Renal pelvis (tissue), 4 donors: ENCODE measurements around the gene POLD2. TPM values are rescaled to one million over a fixed set of nuclear protein-coding genes. Genes with fewer than 3 reads are reported as not detected.

ENCODE experiments used
- DNase-seq: peaks from one replicate; pipeline ENCODE4 v3.0.0-alpha.2; 2013
- polyA plus RNA-seq, 3 donors: library from polyadenylated mRNA; unstranded; fragments of 120-200 nt; gene quantifications; one replicate each; pipeline ENCODE4 v1.2.1, GENCODE V29; 2013; ENCODE audit not compliant: insufficient read length in 3 of 3

Gene POLD2
- polyA plus RNA-seq, 3 donors = 117 to 138 (median 130) TPM

GRCh38 chr7:44104860-44105771 is 18.2 kb downstream of the POLD2 start:
- DNase-seq = no peak

GRCh38 chr7:44103923-44104859 is 19.2 kb downstream of the POLD2 start, which contains the start of gene AEBP1:
Gene AEBP1, plus strand, starts transcription at chr7:44104345. Its CDS starts 321 bp downstream, at chr7:44104666.
- peak; percentile 50 for DNase-seq

GRCh38 chr7:44103566-44103922 is 19.8 kb downstream of the POLD2 start:
- DNase-seq = no peak

- no peak for DNase-seq
Measured at GRCh38 chr7:44102846-44103565, 20.3 kb downstream of the POLD2 start.

GRCh38 chr7:44101966-44102845 is 21.1 kb downstream of the POLD2 start:
- DNase-seq = no peak

GRCh38 chr7:44101303-44101965 is 21.9 kb downstream of the POLD2 start:
- no peak for DNase-seq

- no peak for DNase-seq
Measured at GRCh38 chr7:44100458-44101302, 22.7 kb downstream of the POLD2 start.

- no peak for DNase-seq
Measured at GRCh38 chr7:44099669-44100068, 23.7 kb downstream of the POLD2 start.

- DNase-seq = no peak
Measured at GRCh38 chr7:44098092-44099068, 25.0 kb downstream of the POLD2 start.

GRCh38 chr7:44097064-44097932 is 26.1 kb downstream of the POLD2 start:
- no peak for DNase-seq

- no peak for DNase-seq
Measured at GRCh38 chr7:44096326-44096881, 26.9 kb downstream of the POLD2 start.

- DNase-seq = no peak
Measured at GRCh38 chr7:44095781-44096180, 27.6 kb downstream of the POLD2 start.

- no peak for DNase-seq
Measured at GRCh38 chr7:44094883-44095592, 28.3 kb downstream of the POLD2 start.

GRCh38 chr7:44094365-44094764 is 29.0 kb downstream of the POLD2 start:
- no peak for DNase-seq

GRCh38 chr7:44093102-44093641 is 30.2 kb downstream of the POLD2 start:
- DNase-seq = no peak
